Astrocyte of the spinal cord (primary cell): ENCODE data around the gene MS4A1.
"Not testable (repeated sequence)": the region's sequence is repeated elsewhere in the genome, so short reads cannot be mapped to it uniquely, and the experiment has no call there.

ENCODE experiments used
- DNase-seq: peaks from one replicate; pipeline ENCODE4 v3.0.0; 2011; ENCODE audit warnings: low read depth, low spot score
- H3K4me3 ChIP-seq: 2 replicates; pipeline ENCODE4 v1.5.1; 2011; ENCODE audit warnings: low read depth, mild to moderate bottlenecking, low read length, moderate library complexity
- CTCF ChIP-seq: IDR thresholded peaks from 2 replicates; pipeline ENCODE4 v1.5.1; 2012; ENCODE audit warnings: low read depth, mild to moderate bottlenecking, low read length, inconsistent platforms
- in situ Hi-C: cut with HindIII; loops from 2 replicates; pipeline ENCODE4 v1.10.0; 2017; ENCODE audit warnings: low sequenced_read_pairs

MS4A1 gene

GRCh38 chr11:60447070-60447469 is 8.6 kb upstream of the MS4A1 start:
- TF ChIP-seq CTCF, result no peak
- no peak for DNase-seq
- in situ Hi-C loops, result no loop called here
- H3K4me3 ChIP-seq, result no peak overlapping the region

GRCh38 chr11:60447846-60448245 is 7.8 kb upstream of the MS4A1 start:
- TF ChIP-seq CTCF, result no peak
- no peak for DNase-seq
- in situ Hi-C loops, result no loop called here
- no peak overlapping the region for H3K4me3 ChIP-seq

GRCh38 chr11:60451185-60451584 is 4.5 kb upstream of the MS4A1 start:
- DNase-seq, H3K4me3 ChIP-seq, in situ Hi-C loops: not testable (repeated sequence)

- TF ChIP-seq CTCF, result no peak
- H3K4me3 ChIP-seq, result no peak overlapping the region
- in situ Hi-C loops, result no loop called here
- DNase-seq, result no peak
Measured at GRCh38 chr11:60454212-60454611, 1.4 kb upstream of the MS4A1 start.

GRCh38 chr11:60457576-60457975 is 1.9 kb downstream of the MS4A1 start:
- in situ Hi-C loops, result no loop called here
- TF ChIP-seq CTCF, result no peak
- no peak overlapping the region for H3K4me3 ChIP-seq
- no peak for DNase-seq

- no peak for TF ChIP-seq CTCF
- in situ Hi-C loops, result no loop called here
- H3K4me3 ChIP-seq, result no peak overlapping the region
- DNase-seq, result no peak
Measured at GRCh38 chr11:60459345-60459744, 3.7 kb downstream of the MS4A1 start.

GRCh38 chr11:60468829-60469228 is 13.2 kb downstream of the MS4A1 start:
- H3K4me3 ChIP-seq, result no peak overlapping the region
- in situ Hi-C loops, result no loop called here
- no peak for TF ChIP-seq CTCF
- DNase-seq, result no peak
